HCT116 (cell line): ENCODE measurements around the gene ALG6. TPM values are rescaled to one million over a fixed set of nuclear protein-coding genes. Genes with fewer than 3 reads are reported as not detected.
"Not testable (repeated sequence)": the region's sequence is repeated elsewhere in the genome, so short reads cannot be mapped to it uniquely, and the experiment has no call there.

Experiments used
- ATAC-seq: fragments of 200-7000 bp; cut with Tn5 transposase; 2 replicates; pipeline ENCODE4 v1.9.1; 2020; ENCODE audit warnings: mild to moderate bottlenecking, moderate library complexity
- BruUV-seq: library from RNA; stranded (reverse); fragments of 400-500 nt; replicated peaks from 2 replicates; lab custom pipeline; 2021; lab: Mats Ljungman, UMichigan
- CTCF ChIA-PET: fragments of 300-600 bp; sonication (Branson Sonifier 250); formaldehyde crosslinking; loops from one replicate; lab custom pipeline; 2021; ENCODE audit warnings: antibody characterized with exemption; lab: Charles Lee
- POLR2A ChIA-PET: fragments of 300-600, 350-600 bp; sonication (Branson Sonifier 250); formaldehyde crosslinking; loops from one replicate; lab custom pipeline; 2021; ENCODE audit warnings: antibody characterized with exemption; lab: Charles Lee
- RAD21 ChIA-PET, 2 experiments: fragments of 300-600 bp; sonication (Branson Sonifier 250); formaldehyde crosslinking; loops; one replicate each; lab custom pipeline; 2023; ENCODE audit warnings: low total read pairs in 2 of 2; ENCODE audit not compliant: uncharacterized antibody in 2 of 2, unreplicated experiment in 2 of 2, low non-redundant PET in 1 of 2; lab: Charles Lee
- DNase-seq: peaks from one replicate; pipeline ENCODE4 v3.0.0-alpha.2; 2010; ENCODE audit warnings: low read depth, low spot score
- H2AFZ ChIP-seq: fragments of 200-600 bp; shearing (Covaris generic), sonication (generic); 2 replicates; pipeline ENCODE4 v1.6.1; 2017; ENCODE audit warnings: low read depth, mixed run types, mixed read lengths, antibody characterized with exemption, low read length; ENCODE audit not compliant: poor library complexity, severe bottlenecking
- H3K27ac ChIP-seq: 2 replicates; pipeline ENCODE4 v1.5.1; 2012; ENCODE audit warnings: low read depth, low read length
- H3K27me3 ChIP-seq: fragments of 200-600 bp; sonication (generic); 2 replicates; pipeline ENCODE4 v1.6.1; 2016; ENCODE audit warnings: mixed run types, low read length, mixed read lengths; ENCODE audit not compliant: insufficient read depth
- H3K36me3 ChIP-seq, 2 experiments: fragments of 200-500 bp in 1 of 2; fragments of 200-600 bp in 1 of 2; sonication (Bioruptor generic) in 1 of 2; sonication (generic) in 1 of 2; 2 replicates each; pipeline versions ENCODE4 v1.5.1 to v1.6.1; 2014 to 2016; ENCODE audit warnings: low read length in 2 of 2, inconsistent platforms in 1 of 2, mixed read lengths in 1 of 2, mixed run types in 1 of 2; ENCODE audit not compliant: insufficient read depth in 2 of 2, control insufficient read depth in 1 of 2
- H3K4me1 ChIP-seq, 2 experiments: fragments of 200-600 bp in 1 of 2; sonication (generic) in 1 of 2; 2 replicates each; pipeline versions ENCODE4 v1.5.1 to v1.6.1; 2012 to 2017; ENCODE audit warnings: low read length in 2 of 2, inconsistent platforms in 1 of 2, mild to moderate bottlenecking in 1 of 2, mixed read lengths in 1 of 2, mixed run types in 1 of 2, moderate library complexity in 1 of 2; ENCODE audit not compliant: insufficient read depth in 2 of 2, control insufficient read depth in 1 of 2
- H3K4me2 ChIP-seq: fragments of 200-600 bp; sonication (generic); 2 replicates; pipeline ENCODE4 v1.6.1; 2017; ENCODE audit warnings: mixed run types, low read length, mixed read lengths
- H3K4me3 ChIP-seq, 2 experiments: fragments of 200-600 bp in 1 of 2; sonication (generic) in 1 of 2; replicated peaks in 1 of 2; 2 replicates each; pipeline ENCODE4 v1.5.1; 2011 to 2016; ENCODE audit warnings: low read length in 2 of 2, control low read depth in 1 of 2, low read depth in 1 of 2, mild to moderate bottlenecking in 1 of 2, mixed read lengths in 1 of 2, mixed run types in 1 of 2
- H3K79me2 ChIP-seq: fragments of 200-600 bp; sonication (generic); 2 replicates; pipeline ENCODE4 v1.6.1; 2017; ENCODE audit warnings: mild to moderate bottlenecking, mixed run types, low read length, moderate library complexity, mixed read lengths; ENCODE audit not compliant: insufficient read depth
- H3K9ac ChIP-seq: fragments of 200-600 bp; sonication (generic); 2 replicates; pipeline ENCODE4 v1.6.1; 2016; ENCODE audit warnings: low read length, mixed read lengths
- H3K9me2 ChIP-seq: fragments of 200-600 bp; sonication (generic), shearing (Covaris generic); 2 replicates; pipeline ENCODE4 v1.6.1; 2017; ENCODE audit warnings: mixed run types, mild to moderate bottlenecking, moderate library complexity; ENCODE audit not compliant: insufficient read depth
- H3K9me3 ChIP-seq, 2 experiments: fragments of 200-500 bp in 1 of 2; fragments of 200-600 bp in 1 of 2; sonication (Bioruptor generic) in 1 of 2; sonication (generic) in 1 of 2; 2 replicates each; pipeline ENCODE4 v1.6.1; 2014 to 2017; ENCODE audit warnings: low read length in 2 of 2, mixed read lengths in 2 of 2, inconsistent platforms in 1 of 2, low read depth in 1 of 2, mild to moderate bottlenecking in 1 of 2, mixed run types in 1 of 2, moderate library complexity in 1 of 2; ENCODE audit not compliant: control insufficient read depth in 1 of 2, insufficient read depth in 1 of 2
- H4K20me1 ChIP-seq: fragments of 200-600 bp; sonication (generic), shearing (Covaris generic); 2 replicates; pipeline ENCODE4 v1.6.1; 2017; ENCODE audit warnings: mixed run types, mild to moderate bottlenecking, moderate library complexity; ENCODE audit not compliant: insufficient read depth
- CBX3 ChIP-seq: IDR thresholded peaks from 2 replicates; pipeline ENCODE4 v1.6.1; 2012; ENCODE audit warnings: low read depth
- ELF1 ChIP-seq: IDR thresholded peaks from 2 replicates; pipeline ENCODE4 v1.6.1; 2012; ENCODE audit warnings: low read depth, borderline replicate concordance
- EZH2 ChIP-seq: fragments of 200-600 bp; sonication (generic); IDR thresholded peaks from 2 replicates; pipeline ENCODE4 v1.6.1; 2017; ENCODE audit warnings: antibody characterized with exemption, mixed run types
- JUND ChIP-seq: IDR thresholded peaks from 2 replicates; pipeline ENCODE4 v1.6.1; 2012
- POLR2A ChIP-seq: IDR thresholded peaks from 2 replicates; pipeline ENCODE4 v1.7.0; 2011; ENCODE audit warnings: borderline replicate concordance; ENCODE audit not compliant: insufficient read depth, insufficient read length; ENCODE audit errors: extremely low read depth
- POLR2AphosphoS5 ChIP-seq: IDR thresholded peaks from 2 replicates; pipeline ENCODE4 v1.6.1; 2011; ENCODE audit warnings: mild to moderate bottlenecking, low read depth, low read length, moderate library complexity
- RAD21 ChIP-seq: IDR thresholded peaks from 2 replicates; pipeline ENCODE4 v1.6.1; 2012; ENCODE audit warnings: low read depth, mild to moderate bottlenecking
- SP1 ChIP-seq: IDR thresholded peaks from 2 replicates; pipeline ENCODE4 v1.6.1; 2012; ENCODE audit warnings: low read depth
- SRF ChIP-seq: IDR thresholded peaks from 2 replicates; pipeline ENCODE4 v1.6.1; 2012; ENCODE audit warnings: low read depth
- TCF7L2 ChIP-seq: IDR thresholded peaks from 2 replicates; pipeline ENCODE4 v1.7.0; 2011; ENCODE audit warnings: borderline replicate concordance, inconsistent platforms; ENCODE audit not compliant: insufficient read depth, insufficient read length; ENCODE audit errors: extremely low read depth
- intact Hi-C: fragments of 100-400 bp; cut with micrococcal nuclease; formaldehyde crosslinking; loops from 2 replicates; pipeline ENCODE4 v1.10.0; 2022
- total RNA-seq: library from RNA; stranded (reverse); gene quantifications from one replicate; pipeline ENCODE4 v1.2.1, GENCODE V29; 2021; ENCODE audit not compliant: unreplicated experiment
- TF ChIP-seq, protein P1 (sequence below), 3 experiments: fragments of 200-600 bp in 1 of 3; sonication (generic) in 1 of 3; IDR thresholded peaks in 2 of 3; conservative IDR thresholded peaks in 1 of 3; 2 replicates each; pipeline ENCODE4 v1.5.1; 2012 to 2017; ENCODE audit warnings: low read depth in 2 of 3, low read length in 2 of 3, antibody characterized with exemption in 1 of 3, borderline replicate concordance in 1 of 3, control low read depth in 1 of 3, mild to moderate bottlenecking in 1 of 3, mixed read lengths in 1 of 3, mixed run types in 1 of 3, moderate library complexity in 1 of 3; ENCODE audit not compliant: insufficient read depth in 1 of 3

ALG6 gene
- total RNA-seq, 1 experiment from 2014 or later = 14.7 TPM

DNA sequence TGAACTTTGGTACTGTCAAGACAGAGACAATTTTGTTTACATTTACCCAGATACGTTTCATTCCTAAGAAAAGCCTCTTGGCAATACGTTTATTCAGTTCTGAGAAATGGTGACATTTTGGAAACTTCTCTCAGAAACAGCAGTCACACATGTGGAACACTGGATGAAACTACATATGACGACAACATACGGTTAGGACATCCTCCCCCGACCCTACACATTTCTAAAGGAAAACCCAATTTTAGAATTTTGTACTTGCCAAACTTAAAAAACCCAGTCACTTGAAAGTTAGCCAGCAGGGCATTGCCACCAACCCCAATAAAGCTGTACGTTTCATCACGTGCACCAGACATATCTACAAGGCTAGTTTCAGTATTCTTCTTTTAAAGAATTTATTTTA, 98.8 kb downstream of the ALG6 start:
- POLR2A ChIA-PET = no interaction called here
- H3K27ac ChIP-seq = no peak overlapping the region
- H3K4me3 ChIP-seq = no peak overlapping the region
- no peaks in the 10 kb centered on the region for H4K20me1 ChIP-seq
- RAD21 ChIA-PET = no interaction called here
- DNase-seq (no peak), ATAC-seq (no peak)
- no peaks in the 10 kb centered on the region for H3K27me3 ChIP-seq
- CTCF ChIA-PET = interaction anchor here (2.1 kb wide), 1 partner anchor 72 kb away, joined by 9 read pairs; no protein-coding TSS in a partner anchor
- no peaks in the 10 kb centered on the region; a peak in 1 of 4 replicates for H3K36me3 ChIP-seq
- BruUV-seq = no TSS peak
- no peaks in the 10 kb centered on the region for H3K4me1 ChIP-seq
- no peak for TF ChIP-seq TCF7L2
- TF ChIP-seq CBX3 = no peak
- TF ChIP-seq POLR2A = no peak
- no peak for TF ChIP-seq JUND
- TF ChIP-seq SP1 = no peak
- TF ChIP-seq ELF1 = no peak
- no peak for TF ChIP-seq POLR2AphosphoS5
- TF ChIP-seq EZH2 = no peak
- H3K9me2 ChIP-seq = no peaks in the 10 kb centered on the region
- no peaks in the 10 kb centered on the region; the same call in 1 of the 2 replicates for H3K79me2 ChIP-seq
- H3K9ac ChIP-seq = no peak overlapping the region
- intact Hi-C loops = no loop called here
- no peak overlapping the region for H2AFZ ChIP-seq
- H3K4me2 ChIP-seq = no peak overlapping the region
- H3K9me3 ChIP-seq = no peaks in the 10 kb centered on the region; a peak in 1 of 4 replicates

DNA sequence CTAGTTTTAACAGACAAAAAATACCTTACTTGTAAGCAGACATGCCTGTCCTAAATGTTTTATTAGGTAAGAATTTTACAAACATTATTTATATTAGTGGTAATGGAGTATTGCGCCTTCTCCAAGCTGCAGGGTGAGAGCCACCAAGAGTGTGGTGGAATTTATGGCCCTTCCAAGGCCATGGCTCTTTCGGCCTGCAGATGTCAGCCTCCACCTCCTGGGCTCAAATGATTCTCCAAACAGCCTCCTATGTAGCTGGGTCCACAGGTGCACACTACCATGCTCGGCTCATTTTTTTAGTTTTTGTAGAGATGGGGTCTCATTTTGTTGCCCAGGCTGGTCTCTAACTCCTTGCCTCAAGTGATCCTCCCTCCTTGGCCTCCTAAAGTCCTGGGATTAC, 99.3 kb downstream of the ALG6 start:
- H2AFZ ChIP-seq = no peak overlapping the region
- H3K4me3 ChIP-seq = no peak overlapping the region
- TF ChIP-seq SRF (no peak), RAD21 (peak; percentile 12; the same call in 1 of the 2 replicates)
- TF ChIP-seq, protein P1, sequence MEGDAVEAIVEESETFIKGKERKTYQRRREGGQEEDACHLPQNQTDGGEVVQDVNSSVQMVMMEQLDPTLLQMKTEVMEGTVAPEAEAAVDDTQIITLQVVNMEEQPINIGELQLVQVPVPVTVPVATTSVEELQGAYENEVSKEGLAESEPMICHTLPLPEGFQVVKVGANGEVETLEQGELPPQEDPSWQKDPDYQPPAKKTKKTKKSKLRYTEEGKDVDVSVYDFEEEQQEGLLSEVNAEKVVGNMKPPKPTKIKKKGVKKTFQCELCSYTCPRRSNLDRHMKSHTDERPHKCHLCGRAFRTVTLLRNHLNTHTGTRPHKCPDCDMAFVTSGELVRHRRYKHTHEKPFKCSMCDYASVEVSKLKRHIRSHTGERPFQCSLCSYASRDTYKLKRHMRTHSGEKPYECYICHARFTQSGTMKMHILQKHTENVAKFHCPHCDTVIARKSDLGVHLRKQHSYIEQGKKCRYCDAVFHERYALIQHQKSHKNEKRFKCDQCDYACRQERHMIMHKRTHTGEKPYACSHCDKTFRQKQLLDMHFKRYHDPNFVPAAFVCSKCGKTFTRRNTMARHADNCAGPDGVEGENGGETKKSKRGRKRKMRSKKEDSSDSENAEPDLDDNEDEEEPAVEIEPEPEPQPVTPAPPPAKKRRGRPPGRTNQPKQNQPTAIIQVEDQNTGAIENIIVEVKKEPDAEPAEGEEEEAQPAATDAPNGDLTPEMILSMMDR (IDR thresholded peaks at IDR 0.05 in 2 of 3, conservative IDR thresholded peaks at IDR 0.05 in 1 of 3; ENCODE audit: borderline replicate concordance in 1 of 3, insufficient read depth in 1 of 3, low read depth in 2 of 3, low read length in 2 of 3) = peak in 2 of 3 experiments; percentile 17 to 24; a peak in 1 of 6 replicates
- ChIA-PET CTCF (interaction anchor here (0.7 to 2.1 kb wide), 3 partner anchors 12 to 462 kb away, joined by 3 to 9 read pairs (median 4); no protein-coding TSS in a partner anchor), RAD21 (interaction anchor here in 1 of 2 experiments (0.7 kb wide), 1 partner anchor 71 kb away, joined by 3 read pairs; no protein-coding TSS in a partner anchor), POLR2A (no interaction called here)
- H3K36me3 ChIP-seq = no peaks in the 10 kb centered on the region
- H3K9ac ChIP-seq = no peak overlapping the region
- H3K27me3 ChIP-seq = no peaks in the 10 kb centered on the region
- H3K4me1 ChIP-seq = no peaks in the 10 kb centered on the region
- BruUV-seq = no TSS peak
- intact Hi-C loops = no loop called here
- DNase-seq = no peak
- no peaks in the 10 kb centered on the region; a peak in 1 of 4 replicates for H3K9me3 ChIP-seq
- H3K27ac ChIP-seq = no peak overlapping the region
- H3K9me2 ChIP-seq = no peaks in the 10 kb centered on the region
- ATAC-seq = peak; percentile 72
- H4K20me1 ChIP-seq = no peaks in the 10 kb centered on the region
- no peak overlapping the region for H3K4me2 ChIP-seq
- no peaks in the 10 kb centered on the region; the same call in 1 of the 2 replicates for H3K79me2 ChIP-seq

DNA sequence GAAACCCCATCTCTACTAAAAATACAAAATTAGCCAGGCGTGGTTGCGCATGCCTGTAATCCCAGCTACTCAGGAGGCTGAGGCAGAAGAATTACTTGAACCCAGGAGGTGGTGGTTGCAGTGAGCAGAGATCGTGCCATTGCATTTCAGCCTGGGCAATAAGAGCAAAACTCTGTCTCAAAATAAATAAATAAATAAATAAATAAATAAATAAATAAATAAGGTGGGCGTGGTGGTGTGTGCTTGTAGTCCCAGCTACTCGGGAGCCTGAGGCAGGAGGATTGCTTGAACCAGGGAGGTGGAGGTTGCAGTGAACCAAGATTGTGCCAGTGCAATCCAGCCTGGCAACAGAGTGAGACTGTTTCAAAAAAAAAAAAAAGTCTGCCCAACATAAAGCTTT, 101.3 kb downstream of the ALG6 start:
- BruUV-seq, H3K27me3 ChIP-seq, H3K4me2 ChIP-seq, H3K27ac ChIP-seq, ATAC-seq, H3K9me3 ChIP-seq, POLR2A ChIA-PET, H3K9me2 ChIP-seq, H4K20me1 ChIP-seq, DNase-seq, RAD21 ChIA-PET, H3K4me1 ChIP-seq, H2AFZ ChIP-seq, intact Hi-C loops, H3K79me2 ChIP-seq, H3K36me3 ChIP-seq, H3K9ac ChIP-seq, H3K4me3 ChIP-seq: not testable (repeated sequence)
- CTCF ChIA-PET = interaction anchor here (0.9 kb wide), 1 partner anchor 70 kb away, joined by 3 read pairs; no protein-coding TSS in a partner anchor
